HG03558 (cell line): ENCODE measurements around the gene NEDD9.

Experiments used
- ATAC-seq: cut with Tn5 transposase; IDR thresholded peaks from one replicate; pipeline ENCODE4 v1.9.1; 2021; ENCODE audit warnings: moderate number of reproducible peaks; ENCODE audit not compliant: unreplicated experiment; ENCODE audit errors: extremely low read depth

The NEDD9 gene

GRCh38 chr6:11203306-11204004, 29.0 kb downstream of the NEDD9 start:
- ATAC-seq, result no peak

DNA sequence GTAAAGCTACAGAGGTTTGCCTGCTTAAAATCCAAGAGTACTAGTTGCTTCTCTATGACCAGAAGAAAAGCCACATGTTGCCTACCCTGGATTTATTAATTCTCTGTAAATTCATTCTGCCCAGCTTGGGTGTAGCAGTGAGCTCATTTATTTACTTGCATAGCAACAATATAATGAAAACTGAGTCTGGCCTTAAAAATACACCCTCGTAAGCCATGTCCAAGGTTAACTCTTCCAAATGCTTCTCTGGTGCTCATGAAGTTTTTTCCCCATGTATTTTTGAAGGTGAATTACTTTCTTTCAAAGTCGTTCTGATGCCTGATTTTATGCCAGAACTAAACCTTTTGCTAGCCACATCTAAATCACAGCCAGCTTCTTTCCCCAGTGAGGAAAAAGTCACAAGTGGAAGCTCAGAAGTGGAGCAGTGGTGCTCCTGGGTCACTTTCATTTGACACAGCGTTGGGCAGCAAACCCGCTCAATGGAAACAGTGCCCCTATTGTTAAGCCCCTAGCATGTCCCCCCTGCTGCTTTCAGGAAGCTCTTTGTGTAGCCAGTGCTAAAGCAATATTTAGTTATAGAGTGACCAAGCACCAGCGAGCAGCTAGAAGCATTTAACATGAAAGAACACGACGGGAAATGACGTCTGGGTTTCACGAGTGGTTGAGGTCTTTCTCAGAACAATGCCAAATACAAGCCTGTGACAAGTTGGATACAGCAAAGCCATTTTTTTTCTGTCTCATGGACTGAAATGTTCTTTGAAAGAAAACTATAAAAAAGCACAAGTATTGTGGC, 29.8 kb downstream of the NEDD9 start:
- ATAC-seq, result no peak

DNA sequence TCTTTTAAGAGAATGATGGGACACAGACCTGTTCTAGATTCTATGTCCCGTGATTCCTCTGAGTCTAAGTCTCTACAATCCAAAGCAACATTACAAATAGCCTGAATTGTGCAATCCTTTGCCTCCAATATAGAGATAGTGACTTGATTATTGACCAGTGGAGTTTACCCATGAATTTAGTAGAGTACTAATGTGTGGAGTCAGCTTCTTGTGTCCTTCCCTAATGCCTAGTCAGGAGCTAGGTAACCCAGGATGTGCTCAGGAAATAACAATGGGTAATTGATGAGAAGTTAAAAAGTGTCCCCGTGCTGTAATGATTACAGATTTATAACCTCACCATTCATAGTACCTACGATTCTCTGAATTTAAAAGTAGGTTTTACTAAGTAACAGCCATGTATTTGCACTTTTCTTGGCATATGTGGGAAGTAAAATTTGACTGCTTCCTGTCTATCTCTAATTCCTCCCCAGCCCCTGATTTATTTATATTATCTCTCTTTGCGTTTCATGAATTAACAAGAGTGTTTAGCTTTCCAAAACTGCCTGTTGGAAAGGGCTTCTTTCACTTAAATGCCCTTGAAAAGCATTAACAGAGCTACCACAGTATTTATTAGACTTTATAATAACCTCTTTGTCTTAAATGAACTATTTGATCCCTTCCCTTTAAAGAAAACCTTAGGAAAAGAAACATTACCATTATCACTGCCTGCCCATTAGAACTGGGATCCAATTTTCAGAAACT, 30.5 kb downstream of the NEDD9 start:
- ATAC-seq, result no peak

DNA sequence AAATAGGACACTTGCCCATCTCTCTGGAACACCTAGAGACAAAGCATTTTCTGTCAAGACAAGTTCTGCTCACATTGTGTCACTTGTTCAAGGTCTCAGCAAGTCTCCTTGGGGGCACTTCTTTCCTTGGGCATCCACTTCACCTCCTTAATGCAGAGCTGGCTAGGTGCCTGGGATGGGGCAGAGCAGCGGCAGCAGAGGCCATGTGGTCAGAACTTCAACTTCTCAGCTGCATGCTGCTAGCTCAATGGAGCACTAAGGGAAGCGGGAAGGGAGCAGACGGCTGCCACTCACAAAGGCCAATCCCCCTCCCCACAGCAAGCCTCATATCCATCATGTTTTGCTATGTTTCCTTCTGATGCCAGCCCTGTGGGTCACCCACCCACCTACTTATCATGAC, 31.5 kb downstream of the NEDD9 start:
- no peak for ATAC-seq

- ATAC-seq, result no peak
Observed at GRCh38 chr6:11200356-11200755, 32.1 kb downstream of the NEDD9 start.

DNA sequence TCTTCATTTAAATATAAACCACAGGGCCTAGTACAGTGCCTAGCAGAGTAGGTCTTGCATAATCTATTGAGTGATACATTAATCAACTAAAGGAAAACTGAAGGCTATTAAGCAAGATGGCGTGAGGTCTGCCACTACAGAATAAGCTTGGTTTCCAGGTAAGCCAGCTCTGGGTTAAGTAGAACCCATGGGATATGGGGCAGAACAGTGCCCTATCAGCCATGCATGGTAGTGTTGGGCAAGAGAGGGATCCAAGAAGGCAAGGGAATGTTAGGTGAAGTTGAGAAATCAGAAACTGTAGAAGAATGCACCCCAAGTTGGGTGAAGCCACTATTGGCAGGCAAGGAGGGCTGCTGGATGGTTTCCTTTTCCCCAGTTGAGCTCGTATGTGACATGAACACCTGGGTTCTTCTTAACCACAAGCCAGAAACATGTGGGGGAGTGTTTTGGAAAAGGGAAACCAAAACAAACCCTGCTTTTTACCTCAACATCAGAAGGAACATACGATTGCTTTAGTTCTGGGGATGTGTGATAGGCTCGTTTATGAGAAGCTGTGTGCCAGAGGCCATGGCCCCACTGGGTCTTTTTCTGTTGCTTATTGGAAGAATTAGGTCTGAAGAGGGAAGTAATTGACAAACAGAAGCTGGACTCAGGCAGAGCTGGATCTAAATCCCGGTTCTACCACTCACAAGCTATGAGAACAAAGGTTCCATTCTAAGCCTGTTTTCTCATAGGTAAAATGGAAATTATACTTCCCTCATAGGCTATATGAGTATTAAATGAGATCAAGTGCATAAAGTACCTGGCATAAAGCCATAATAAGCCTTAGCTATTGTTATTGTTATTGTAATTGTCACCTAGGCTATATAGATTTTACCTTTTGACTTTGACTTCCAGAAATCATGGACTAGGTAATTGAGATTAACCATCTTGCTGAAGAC, 33.5 kb downstream of the NEDD9 start:
- no peak for ATAC-seq

GRCh38 chr6:11197850-11198249, 34.6 kb downstream of the NEDD9 start:
- no peak for ATAC-seq

DNA sequence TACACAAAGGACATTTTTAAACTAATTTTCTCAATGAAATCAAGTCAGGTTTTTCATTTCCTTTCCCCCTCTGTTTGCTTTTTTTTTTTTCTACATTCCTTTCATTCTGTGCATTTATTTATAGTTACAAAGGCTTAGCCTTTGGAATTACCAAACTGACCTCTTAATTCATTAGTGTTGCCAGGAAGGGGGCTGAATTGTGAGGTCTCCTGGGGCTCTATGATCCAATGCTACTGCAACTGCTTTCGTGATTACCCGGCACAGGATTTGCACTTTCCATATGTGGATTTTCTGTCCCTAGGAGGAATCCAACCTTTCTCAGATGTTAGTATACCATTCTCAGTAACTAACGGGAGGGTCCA, 35.3 kb downstream of the NEDD9 start:
- no peak for ATAC-seq

- no peak for ATAC-seq
Observed at GRCh38 chr6:11196511-11197174, 35.8 kb downstream of the NEDD9 start.

DNA sequence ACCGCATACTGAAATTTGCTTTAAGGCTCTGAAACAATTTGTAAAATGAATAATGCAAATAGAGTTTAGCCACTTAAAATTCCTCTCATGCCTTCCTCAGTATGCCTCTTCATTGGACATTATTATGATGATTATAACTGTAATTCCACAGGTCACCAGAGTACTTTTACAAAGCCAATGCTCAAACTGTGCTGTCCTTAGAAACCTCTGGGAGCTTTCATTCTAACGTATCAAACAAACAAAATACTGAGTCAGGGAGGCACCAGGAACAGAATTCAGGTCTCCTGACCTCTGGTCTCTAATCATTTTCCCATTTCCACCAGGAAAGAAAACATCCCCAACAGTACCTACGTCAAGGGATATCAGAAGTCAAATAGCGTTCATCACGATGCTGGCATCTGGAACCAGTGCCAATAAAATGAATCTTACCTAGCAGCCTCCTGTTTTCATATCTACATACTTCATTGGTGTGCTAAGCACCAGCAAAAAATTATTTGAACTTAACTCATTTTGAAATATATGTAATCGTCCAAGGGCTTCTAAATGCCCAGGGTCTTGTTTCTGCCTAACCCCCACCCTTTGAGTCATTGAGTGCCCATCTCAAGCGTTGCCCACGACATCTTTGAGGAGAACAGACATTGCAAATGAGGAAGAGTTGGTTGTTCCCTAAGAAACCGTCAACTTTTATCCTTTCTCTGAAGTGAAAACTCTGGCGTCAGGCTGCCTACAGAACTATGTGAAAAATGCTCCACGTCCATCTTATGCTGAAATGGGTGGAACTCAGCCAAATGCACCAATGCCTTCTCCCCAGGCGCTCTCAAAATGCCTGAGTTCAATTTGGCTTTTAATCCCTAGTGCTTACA, 37.9 kb downstream of the NEDD9 start:
- no peak for ATAC-seq

DNA sequence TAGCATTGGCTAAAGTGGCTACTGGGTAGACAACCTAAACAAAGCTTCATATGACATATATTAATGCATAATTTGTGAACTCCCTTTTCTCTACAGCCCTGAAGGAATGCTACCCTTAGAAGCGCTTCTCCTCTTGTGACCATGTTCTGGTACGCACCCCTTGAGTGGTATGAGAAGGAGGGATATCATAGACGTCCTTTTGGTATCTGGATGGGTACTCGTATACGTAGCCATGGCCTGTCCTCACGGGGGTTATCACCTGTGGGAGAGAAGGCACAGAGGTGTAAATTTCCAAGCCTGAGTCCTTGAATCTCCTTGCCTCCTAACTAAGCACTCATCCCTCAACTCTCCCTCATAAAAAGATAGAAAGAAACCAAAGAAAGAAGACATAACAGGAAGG, 39.0 kb downstream of the NEDD9 start:
- no peak for ATAC-seq

GRCh38 chr6:11192167-11192566, 40.3 kb downstream of the NEDD9 start:
- no peak for ATAC-seq

DNA sequence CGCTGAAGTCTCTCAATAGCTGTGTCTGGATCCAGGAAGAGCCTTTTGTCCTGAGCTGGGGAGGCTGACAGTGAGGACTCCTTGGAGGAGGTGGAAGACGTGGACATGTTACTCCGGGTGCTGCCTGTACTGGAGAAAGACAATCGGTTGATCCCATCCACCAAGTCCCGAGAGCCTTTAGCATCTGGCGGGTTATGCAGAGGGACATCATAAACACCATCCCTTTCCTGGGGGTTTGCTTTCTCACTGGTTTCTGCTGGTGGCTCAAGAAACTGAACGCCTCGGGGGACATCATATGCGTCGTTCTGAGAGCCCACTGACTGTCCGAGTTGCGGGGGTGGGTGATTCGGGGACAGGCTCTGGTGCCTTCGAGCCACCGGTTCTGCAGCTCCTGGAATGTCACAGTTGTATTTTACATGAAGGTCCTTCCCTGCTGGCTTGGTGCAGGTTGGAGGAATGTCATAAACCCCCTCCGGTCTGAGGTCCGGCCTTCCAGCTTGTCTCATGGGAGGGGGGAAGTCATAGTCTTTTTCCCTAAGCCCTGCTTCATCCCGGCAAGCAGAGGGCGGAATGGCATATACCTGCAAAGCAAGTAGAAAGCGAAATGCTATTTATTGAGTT, 41.7 kb downstream of the NEDD9 start:
- no peak for ATAC-seq

DNA sequence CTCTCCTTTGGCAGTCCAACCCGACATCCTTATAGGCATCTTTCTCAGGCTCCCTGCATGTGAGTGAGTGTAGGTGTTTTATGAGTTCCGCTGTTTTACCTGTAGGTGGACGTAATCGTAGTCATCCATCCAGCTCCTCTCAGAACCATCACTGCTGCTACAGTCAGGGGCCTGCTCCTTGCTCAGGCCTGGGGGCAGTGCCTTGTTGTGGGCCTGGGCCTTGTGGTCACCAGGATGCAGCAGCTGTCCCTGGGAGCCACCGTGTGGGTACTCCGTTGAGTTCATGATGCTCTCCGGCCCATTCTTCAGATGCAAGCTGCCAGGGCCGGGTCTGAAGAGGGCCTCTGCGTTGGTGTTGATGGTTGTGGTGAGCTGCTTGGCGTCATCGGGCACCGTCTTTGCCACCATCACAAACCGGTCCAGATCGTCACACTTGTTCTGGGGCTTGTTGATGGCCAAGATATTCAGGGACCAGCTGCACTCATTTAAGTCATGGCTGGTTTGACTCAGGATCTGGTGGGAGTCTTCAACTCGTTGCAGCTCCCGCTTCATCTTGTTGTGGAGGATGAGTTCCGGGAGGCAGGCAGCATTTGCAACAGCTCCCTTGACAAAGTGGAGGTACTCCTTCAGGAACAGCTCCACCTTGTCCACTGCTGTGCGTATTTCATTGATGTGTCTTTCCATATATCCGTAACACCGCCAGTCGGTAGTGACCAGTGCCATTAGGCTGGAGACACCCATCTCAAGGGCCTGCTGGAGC, 42.4 kb downstream of the NEDD9 start:
- ATAC-seq, result no peak

GRCh38 chr6:11188161-11188915, 44.1 kb downstream of the NEDD9 start:
- ATAC-seq, result no peak

GRCh38 chr6:11187301-11187700, 45.2 kb downstream of the NEDD9 start:
- no peak for ATAC-seq
